OCI-LY7 (cell line): ENCODE data around the gene SCN8A. TPM values are rescaled to one million over a fixed set of nuclear protein-coding genes. Genes with fewer than 3 reads are reported as not detected.
"Not testable (repeated sequence)": the region's sequence is repeated elsewhere in the genome, so short reads cannot be mapped to it uniquely, and the experiment has no call there.

ENCODE experiments used
- BruUV-seq: library from RNA; stranded (reverse); fragments of 400-500 nt; replicated peaks from 2 replicates; lab custom pipeline; 2021; lab: Mats Ljungman, UMichigan
- CTCF ChIA-PET: fragments of 300-600 bp; sonication (Branson Sonifier 250); formaldehyde crosslinking; loops from one replicate; lab custom pipeline; 2022; ENCODE audit warnings: antibody characterized with exemption; ENCODE audit not compliant: unreplicated experiment; lab: Charles Lee
- POLR2A ChIA-PET: fragments of 300-600 bp; sonication (Branson Sonifier 250); formaldehyde crosslinking; loops from one replicate; lab custom pipeline; 2022; ENCODE audit warnings: antibody characterized with exemption; lab: Charles Lee
- DNase-seq: peaks from one replicate; pipeline ENCODE4 v3.0.0-alpha.2; 2015; ENCODE audit warnings: low spot score
- H2AFZ ChIP-seq: fragments of 200-600 bp; sonication (generic), shearing (Covaris generic); 2 replicates; pipeline ENCODE4 v1.6.1; 2014; ENCODE audit warnings: mild to moderate bottlenecking, antibody characterized with exemption, low read length, moderate library complexity
- H3K27ac ChIP-seq: fragments of 200-600 bp; sonication (generic); 2 replicates; pipeline ENCODE4 v1.5.1; 2014; ENCODE audit warnings: mixed run types, low read depth, mild to moderate bottlenecking, moderate library complexity, low read length, inconsistent platforms; ENCODE audit not compliant: poor library complexity, severe bottlenecking
- H3K36me3 ChIP-seq: fragments of 200-600 bp; sonication (generic); 2 replicates; pipeline ENCODE4 v1.6.1; 2014; ENCODE audit warnings: mild to moderate bottlenecking, antibody characterized with exemption, low read length, moderate library complexity, mixed read lengths; ENCODE audit not compliant: insufficient read depth
- H3K4me1 ChIP-seq: fragments of 200-600 bp; sonication (generic); 2 replicates; pipeline ENCODE4 v1.5.1; 2014; ENCODE audit warnings: mild to moderate bottlenecking, low read length; ENCODE audit not compliant: insufficient read depth, poor library complexity, severe bottlenecking
- H3K4me2 ChIP-seq: fragments of 200-600 bp; sonication (generic); 2 replicates; pipeline ENCODE4 v1.6.1; 2014; ENCODE audit warnings: mild to moderate bottlenecking, low read length
- H3K4me3 ChIP-seq: fragments of 200-600 bp; sonication (generic); 2 replicates; pipeline ENCODE4 v1.5.1; 2014; ENCODE audit warnings: mild to moderate bottlenecking, low read depth, low read length; ENCODE audit not compliant: poor library complexity, severe bottlenecking
- H3K79me2 ChIP-seq: fragments of 200-600 bp; sonication (generic); 2 replicates; pipeline ENCODE4 v1.6.1; 2016; ENCODE audit warnings: low read depth, mild to moderate bottlenecking, low read length, moderate library complexity, mixed read lengths; ENCODE audit not compliant: insufficient read depth
- H3K9me2 ChIP-seq: fragments of 200-600 bp; sonication (generic); 2 replicates; pipeline ENCODE4 v1.6.1; 2016; ENCODE audit warnings: mild to moderate bottlenecking, low read length, mixed read lengths; ENCODE audit not compliant: insufficient read depth
- H3K9me3 ChIP-seq: fragments of 200-600 bp; sonication (generic); 2 replicates; pipeline ENCODE4 v1.6.1; 2014; ENCODE audit warnings: mild to moderate bottlenecking, mixed run types, low read length, mixed read lengths
- H4K20me1 ChIP-seq: fragments of 200-600 bp; sonication (generic); 2 replicates; pipeline ENCODE4 v1.6.1; 2014; ENCODE audit warnings: mild to moderate bottlenecking, antibody characterized with exemption, low read length, moderate library complexity, mixed read lengths; ENCODE audit not compliant: insufficient read depth
- CTCF ChIP-seq: fragments of 200-600 bp; sonication (generic); conservative IDR thresholded peaks from 2 replicates; pipeline ENCODE4 v1.5.1; 2014; ENCODE audit warnings: mild to moderate bottlenecking, antibody characterized with exemption, low read length, moderate library complexity, mixed read lengths
- EZH2phosphoT487 ChIP-seq: fragments of 200-600 bp; sonication (generic); IDR thresholded peaks from 2 replicates; pipeline ENCODE4 v1.6.1; 2018; ENCODE audit warnings: low read depth, borderline replicate concordance, mild to moderate bottlenecking, mixed run types, antibody characterized with exemption, low read length, moderate library complexity, mixed read lengths
- intact Hi-C: fragments of 100-400 bp; cut with micrococcal nuclease; formaldehyde crosslinking; loops from one replicate; pipeline ENCODE4 v1.10.0; 2022; ENCODE audit not compliant: unreplicated experiment
- total RNA-seq, 2 experiments: library from RNA; depleted of rRNA in 1 of 2; stranded (reverse); fragments of >200 nt in 1 of 2; shearing (Covaris generic) in 1 of 2; gene quantifications; 2 replicates each; pipeline ENCODE4 v1.2.3, GENCODE V29; 2014 to 2022

SCN8A gene
- total RNA-seq, 2 experiments from 2014 or later: 0.88 to 2.6 TPM

GRCh38 chr12:51829011-51829481, 238.0 kb downstream of the SCN8A start:
- no TSS peak for BruUV-seq

GRCh38 chr12:51829641-51830040, 238.6 kb downstream of the SCN8A start:
- Histone ChIP-seq H3K27ac (no peak overlapping the region), H3K9me3 (no peaks in the 10 kb centered on the region), H3K4me3 (no peak overlapping the region), H3K4me1 (peaks cover 13% of the 10 kb centered on the region), H3K36me3 (no peaks in the 10 kb centered on the region), H4K20me1 (no peaks in the 10 kb centered on the region), H3K79me2 (no peaks in the 10 kb centered on the region), H3K9me2 (no peaks in the 10 kb centered on the region), H3K4me2 (no peak overlapping the region), H2AFZ (no peak overlapping the region)
- TF ChIP-seq CTCF (no peak), EZH2phosphoT487 (no peak)
- ChIA-PET CTCF (no interaction called here), POLR2A (interaction anchor here (0.7 kb wide), 3 partner anchors 16 to 725 kb away, joined by 3 to 5 read pairs (median 4); no protein-coding TSS in a partner anchor)
- intact Hi-C loops: no loop called here
- BruUV-seq: no TSS peak
- DNase-seq: no peak

More at GRCh38 chr12:51829011-51829481, 238.0 kb downstream of the SCN8A start:
- no peak for DNase-seq
- Histone ChIP-seq H3K4me1 (peaks cover 13% of the 10 kb centered on the region), H3K27ac (no peak overlapping the region), H3K9me2 (no peaks in the 10 kb centered on the region), H3K4me2 (no peak overlapping the region), H2AFZ (no peak overlapping the region), H3K36me3 (no peaks in the 10 kb centered on the region), H3K9me3 (no peaks in the 10 kb centered on the region), H3K79me2 (no peaks in the 10 kb centered on the region), H3K4me3 (no peak overlapping the region), H4K20me1 (no peaks in the 10 kb centered on the region)
- TF ChIP-seq CTCF (no peak), EZH2phosphoT487 (no peak)
- ChIA-PET POLR2A (no interaction called here), CTCF (no interaction called here)
- intact Hi-C loops: no loop called here

GRCh38 chr12:51831817-51832216, 240.8 kb downstream of the SCN8A start:
- H4K20me1 ChIP-seq, H3K79me2 ChIP-seq, BruUV-seq, H3K36me3 ChIP-seq, H2AFZ ChIP-seq, POLR2A ChIA-PET, H3K4me3 ChIP-seq, CTCF ChIA-PET, H3K9me2 ChIP-seq, H3K9me3 ChIP-seq, intact Hi-C loops, H3K4me2 ChIP-seq, H3K27ac ChIP-seq, DNase-seq: not testable (repeated sequence)
- peaks cover 13% of the 10 kb centered on the region for H3K4me1 ChIP-seq
